MG63 (cell line): ENCODE data around the gene AJAP1. TPM values are rescaled to one million over a fixed set of nuclear protein-coding genes. Genes with fewer than 3 reads are reported as not detected.

Experiments
- DNase-seq: peaks from one replicate; pipeline ENCODE4 v3.0.0-alpha.2; 2020
- H3K27me3 ChIP-seq: fragments of 250-450 bp; sonication (Bioruptor Pico); 2 replicates; pipeline ENCODE4 v1.5.1; 2020; ENCODE audit warnings: mild to moderate bottlenecking, moderate library complexity
- H3K36me3 ChIP-seq: fragments of 250-450 bp; sonication (Bioruptor Pico); 2 replicates; pipeline ENCODE4 v1.5.1; 2020; ENCODE audit warnings: mild to moderate bottlenecking, moderate library complexity
- H3K4me3 ChIP-seq: fragments of 250-450 bp; sonication (Bioruptor Pico); 2 replicates; pipeline ENCODE4 v1.5.1; 2020; ENCODE audit warnings: mild to moderate bottlenecking, moderate library complexity
- H3K9me3 ChIP-seq: fragments of 250-450 bp; sonication (Bioruptor Pico); 2 replicates; pipeline ENCODE4 v1.5.1; 2020; ENCODE audit warnings: mild to moderate bottlenecking, moderate library complexity
- total RNA-seq: library from RNA; depleted of rRNA; stranded (reverse); fragments of >200 nt; shearing (Covaris generic); gene quantifications from 2 replicates; pipeline ENCODE4 v1.2.3, GENCODE V29; 2014; ENCODE audit warnings: low replicate concordance

Gene AJAP1
- total RNA-seq, 1 experiment from 2014 or later, result not detected

- H3K9me3 ChIP-seq, result no peaks in the 10 kb centered on the region
- no peak for DNase-seq
- H3K27me3 ChIP-seq, result no peaks in the 10 kb centered on the region
- no peak overlapping the region for H3K4me3 ChIP-seq
- no peaks in the 10 kb centered on the region for H3K36me3 ChIP-seq
Measured at GRCh38 chr1:4755301-4755845, 101.0 kb downstream of the AJAP1 start.

GRCh38 chr1:4755864-4756504, 101.6 kb downstream of the AJAP1 start:
- Histone ChIP-seq H3K27me3 (no peaks in the 10 kb centered on the region), H3K9me3 (no peaks in the 10 kb centered on the region), H3K4me3 (no peak overlapping the region), H3K36me3 (no peaks in the 10 kb centered on the region)
- no peak for DNase-seq

- H3K9me3 ChIP-seq, result no peaks in the 10 kb centered on the region
- no peaks in the 10 kb centered on the region for H3K36me3 ChIP-seq
- no peaks in the 10 kb centered on the region for H3K27me3 ChIP-seq
- DNase-seq, result no peak
- no peak overlapping the region for H3K4me3 ChIP-seq
Measured at GRCh38 chr1:4756851-4757580, 102.6 kb downstream of the AJAP1 start.

- H3K4me3 ChIP-seq, result no peak overlapping the region
- H3K27me3 ChIP-seq, result no peaks in the 10 kb centered on the region
- H3K9me3 ChIP-seq, result no peaks in the 10 kb centered on the region
- H3K36me3 ChIP-seq, result no peaks in the 10 kb centered on the region
- no peak for DNase-seq
Measured at GRCh38 chr1:4759671-4760070, 105.3 kb downstream of the AJAP1 start.

- Histone ChIP-seq H3K4me3 (no peak overlapping the region), H3K36me3 (no peaks in the 10 kb centered on the region), H3K27me3 (no peaks in the 10 kb centered on the region), H3K9me3 (no peaks in the 10 kb centered on the region)
- no peak for DNase-seq
Measured at GRCh38 chr1:4760088-4760487, 105.7 kb downstream of the AJAP1 start.

- Histone ChIP-seq H3K27me3 (no peaks in the 10 kb centered on the region), H3K36me3 (no peaks in the 10 kb centered on the region), H3K9me3 (no peaks in the 10 kb centered on the region), H3K4me3 (no peak overlapping the region)
- DNase-seq, result no peak
Measured at GRCh38 chr1:4761324-4761723, 106.9 kb downstream of the AJAP1 start.

GRCh38 chr1:4762146-4762545, 107.7 kb downstream of the AJAP1 start:
- H3K9me3 ChIP-seq, result no peaks in the 10 kb centered on the region
- no peaks in the 10 kb centered on the region for H3K36me3 ChIP-seq
- DNase-seq, result no peak
- H3K27me3 ChIP-seq, result no peaks in the 10 kb centered on the region
- no peak overlapping the region for H3K4me3 ChIP-seq

- Histone ChIP-seq H3K9me3 (no peaks in the 10 kb centered on the region), H3K27me3 (no peaks in the 10 kb centered on the region), H3K4me3 (no peak overlapping the region), H3K36me3 (no peaks in the 10 kb centered on the region)
- DNase-seq, result no peak
Measured at GRCh38 chr1:4767308-4767707, 112.9 kb downstream of the AJAP1 start.

- Histone ChIP-seq H3K9me3 (no peaks in the 10 kb centered on the region), H3K4me3 (no peak overlapping the region), H3K27me3 (no peaks in the 10 kb centered on the region), H3K36me3 (no peaks in the 10 kb centered on the region)
- DNase-seq, result no peak
Measured at GRCh38 chr1:4768553-4768952, 114.1 kb downstream of the AJAP1 start.

- H3K9me3 ChIP-seq, result no peaks in the 10 kb centered on the region
- H3K4me3 ChIP-seq, result no peak overlapping the region
- DNase-seq, result no peak
- no peaks in the 10 kb centered on the region for H3K27me3 ChIP-seq
- H3K36me3 ChIP-seq, result no peaks in the 10 kb centered on the region
Measured at GRCh38 chr1:4769516-4770280, 115.3 kb downstream of the AJAP1 start.

- no peaks in the 10 kb centered on the region for H3K27me3 ChIP-seq
- H3K4me3 ChIP-seq, result no peak overlapping the region
- DNase-seq, result no peak
- H3K36me3 ChIP-seq, result no peaks in the 10 kb centered on the region
- no peaks in the 10 kb centered on the region for H3K9me3 ChIP-seq
Measured at GRCh38 chr1:4770713-4771112, 116.3 kb downstream of the AJAP1 start.

GRCh38 chr1:4771267-4771666, 116.9 kb downstream of the AJAP1 start:
- Histone ChIP-seq H3K27me3 (no peaks in the 10 kb centered on the region), H3K4me3 (no peak overlapping the region), H3K9me3 (no peaks in the 10 kb centered on the region), H3K36me3 (no peaks in the 10 kb centered on the region)
- no peak for DNase-seq

- Histone ChIP-seq H3K9me3 (no peaks in the 10 kb centered on the region), H3K4me3 (no peak overlapping the region), H3K27me3 (no peaks in the 10 kb centered on the region), H3K36me3 (no peaks in the 10 kb centered on the region)
- DNase-seq, result no peak
Measured at GRCh38 chr1:4771721-4772120, 117.3 kb downstream of the AJAP1 start.

GRCh38 chr1:4772294-4773010, 118.0 kb downstream of the AJAP1 start:
- no peaks in the 10 kb centered on the region for H3K9me3 ChIP-seq
- no peaks in the 10 kb centered on the region for H3K27me3 ChIP-seq
- DNase-seq, result no peak
- no peak overlapping the region for H3K4me3 ChIP-seq
- H3K36me3 ChIP-seq, result no peaks in the 10 kb centered on the region

GRCh38 chr1:4773226-4773625, 118.8 kb downstream of the AJAP1 start:
- DNase-seq, result no peak
- H3K4me3 ChIP-seq, result no peak overlapping the region
- H3K9me3 ChIP-seq, result no peaks in the 10 kb centered on the region
- no peaks in the 10 kb centered on the region for H3K27me3 ChIP-seq
- no peaks in the 10 kb centered on the region for H3K36me3 ChIP-seq

GRCh38 chr1:4775506-4775905, 121.1 kb downstream of the AJAP1 start:
- no peak overlapping the region for H3K4me3 ChIP-seq
- H3K36me3 ChIP-seq, result no peaks in the 10 kb centered on the region
- no peaks in the 10 kb centered on the region for H3K27me3 ChIP-seq
- no peak for DNase-seq
- H3K9me3 ChIP-seq, result no peaks in the 10 kb centered on the region

GRCh38 chr1:4778056-4778455, 123.6 kb downstream of the AJAP1 start:
- Histone ChIP-seq H3K4me3 (no peak overlapping the region), H3K9me3 (no peaks in the 10 kb centered on the region), H3K36me3 (no peaks in the 10 kb centered on the region), H3K27me3 (no peaks in the 10 kb centered on the region)
- no peak for DNase-seq
